Fibroblast of skin of back (primary cell): ENCODE results near the gene PIK3R1. TPM values are rescaled to one million over a fixed set of nuclear protein-coding genes. Genes with fewer than 3 reads are reported as not detected.

Source experiments
- DNase-seq: peaks from one replicate; pipeline ENCODE4 v3.0.0-alpha.2; 2013
- polyA plus RNA-seq, 2 experiments: library from polyadenylated mRNA; unstranded; fragments of 120-200 nt; gene quantifications; one replicate each; pipeline ENCODE4 v1.2.1, GENCODE V29; 2013; ENCODE audit not compliant: insufficient read length in 2 of 2

Gene PIK3R1
- polyA plus RNA-seq (2013, experiment 1 of 2; ENCODE audit: insufficient read length) = 5.7 TPM
- polyA plus RNA-seq (2013, experiment 2 of 2; ENCODE audit: insufficient read length) = 4.9 TPM

- peak; percentile 95 for DNase-seq
Observed at GRCh38 chr5:68215208-68215897, at the start of gene PIK3R1. PIK3R1 (plus strand) TSS chr5:68215756; CDS start chr5:68226676, 10,920 bp downstream.

GRCh38 chr5:68167195-68167651 is 48.3 kb upstream of the PIK3R1 start:
- DNase-seq = no peak

- DNase-seq = no peak
Observed at GRCh38 chr5:68169903-68170302, 45.7 kb upstream of the PIK3R1 start.

GRCh38 chr5:68170826-68171558 is 44.6 kb upstream of the PIK3R1 start:
- DNase-seq = no peak

DNA sequence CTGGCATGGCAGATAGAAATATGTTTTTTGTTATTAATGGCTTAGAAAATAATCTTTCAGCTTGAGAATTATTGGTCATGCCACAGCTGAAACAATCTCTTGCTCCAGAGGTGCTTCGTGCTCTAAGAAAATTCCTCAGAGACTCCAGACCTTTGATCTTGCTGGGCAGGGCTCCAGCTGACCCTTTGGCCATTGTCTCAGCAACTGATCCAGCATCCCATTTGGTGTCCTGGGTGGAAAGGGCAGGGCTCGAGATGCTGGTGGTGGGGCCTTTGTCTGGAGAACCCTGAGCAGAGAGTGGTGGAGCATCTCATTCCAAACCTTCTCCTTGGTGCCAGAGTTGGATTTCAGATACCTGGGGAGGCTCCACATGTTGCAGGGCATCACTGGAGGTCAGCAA is 43.2 kb upstream of the PIK3R1 start:
- DNase-seq = no peak

DNA sequence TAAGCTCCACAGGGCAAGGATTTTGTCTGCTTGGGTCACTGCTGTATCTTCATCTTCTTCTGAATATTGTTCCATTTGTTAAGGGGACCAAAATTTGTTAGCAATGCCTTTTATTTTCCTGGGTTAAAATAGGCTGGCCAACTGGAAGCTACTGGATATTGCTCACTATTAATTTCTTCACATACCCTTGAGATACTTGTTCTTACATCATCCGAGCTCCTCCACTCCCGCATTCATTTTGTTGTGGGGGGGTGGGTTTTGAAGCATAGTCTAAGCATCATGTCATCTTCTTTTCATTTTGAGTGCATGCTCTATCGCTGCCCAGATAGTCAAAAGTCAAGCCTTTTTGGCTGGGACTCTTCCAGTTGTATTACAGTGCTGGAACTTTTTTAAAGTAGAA is 42.5 kb upstream of the PIK3R1 start:
- DNase-seq = no peak

- no peak for DNase-seq
Observed at GRCh38 chr5:68176253-68176652, 39.3 kb upstream of the PIK3R1 start.

DNA sequence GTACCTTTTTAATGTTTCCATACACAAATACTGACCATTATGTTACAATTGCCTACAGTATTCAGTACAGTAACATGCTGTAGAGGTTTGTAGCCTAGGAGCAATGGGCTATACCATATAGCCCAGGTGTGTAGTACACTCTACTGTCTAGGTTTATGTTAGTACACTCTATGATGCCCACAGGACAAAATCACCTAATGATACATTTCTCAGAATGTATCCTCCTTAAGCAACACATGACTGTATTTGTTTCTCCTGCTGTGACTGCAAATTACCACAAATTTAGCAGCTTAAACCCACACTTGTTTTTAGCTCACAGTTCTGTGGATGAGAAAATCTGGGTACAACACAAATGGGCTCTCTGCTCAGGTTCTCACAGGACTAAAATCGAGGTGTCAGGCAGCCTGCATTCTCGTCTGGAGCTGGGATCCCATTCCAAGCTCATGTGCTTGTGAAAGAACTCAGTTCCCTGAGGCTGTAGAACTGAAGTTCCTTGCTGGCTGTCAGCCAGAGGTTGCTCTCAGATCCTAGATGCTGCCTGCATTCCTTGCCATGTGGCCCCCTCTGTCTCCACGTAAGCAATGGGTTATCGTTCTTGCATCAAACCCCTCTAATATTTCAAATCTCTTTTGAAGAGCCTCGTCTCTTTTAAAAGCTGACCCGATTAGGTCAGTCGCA is 38.6 kb upstream of the PIK3R1 start:
- no peak for DNase-seq

GRCh38 chr5:68177676-68178075 is 37.9 kb upstream of the PIK3R1 start:
- no peak for DNase-seq

DNA sequence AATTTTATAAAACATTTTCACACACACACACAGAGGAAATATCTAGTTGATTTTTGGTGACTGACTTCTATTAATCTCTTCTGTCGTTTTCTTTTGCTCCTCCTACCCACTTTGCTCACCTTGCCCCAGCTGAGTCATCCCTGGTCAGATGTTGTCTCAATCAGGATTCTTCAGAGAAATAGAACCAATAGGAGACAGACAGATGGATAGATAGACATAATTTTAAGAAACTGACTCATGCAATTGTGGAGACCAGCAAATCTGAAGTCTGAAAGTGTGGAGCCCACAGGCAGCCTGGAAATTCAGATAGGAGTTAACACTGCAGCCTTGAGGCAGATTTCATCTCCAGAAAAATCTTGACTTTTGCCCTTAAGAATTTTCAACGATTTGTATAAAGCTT is 37.0 kb upstream of the PIK3R1 start:
- DNase-seq = no peak

- no peak for DNase-seq
Observed at GRCh38 chr5:68180121-68181038, 35.2 kb upstream of the PIK3R1 start.

DNA sequence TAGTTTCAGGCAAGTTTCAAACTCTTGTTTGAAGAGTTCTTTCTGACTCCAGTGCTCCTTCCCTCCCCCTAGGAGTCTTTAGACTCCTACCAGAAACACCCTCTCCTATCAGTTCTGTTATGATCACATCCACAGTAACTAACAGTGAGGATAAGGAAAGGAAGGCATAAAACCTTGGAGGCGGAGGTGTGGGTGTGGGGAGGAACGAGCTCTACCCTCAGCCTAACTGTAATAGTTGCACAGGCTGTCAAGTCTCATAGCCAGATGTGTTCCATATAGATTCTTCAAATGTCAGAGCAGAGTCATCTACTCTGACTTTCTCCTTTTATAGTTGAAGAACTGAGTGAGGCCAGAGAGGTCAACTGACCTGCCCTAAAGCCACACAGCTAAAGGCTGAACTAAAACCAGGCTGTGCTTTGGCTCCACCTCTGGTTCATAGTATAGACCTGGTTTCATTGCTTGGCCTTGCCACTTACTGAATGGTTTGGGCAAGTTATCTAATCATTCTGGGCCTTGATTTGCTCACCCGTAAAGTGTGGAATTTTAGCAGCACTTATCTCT is 34.4 kb upstream of the PIK3R1 start:
- no peak for DNase-seq

GRCh38 chr5:68182094-68182493 is 33.5 kb upstream of the PIK3R1 start:
- DNase-seq = no peak

GRCh38 chr5:68182534-68182933 is 33.0 kb upstream of the PIK3R1 start:
- no peak for DNase-seq

DNA sequence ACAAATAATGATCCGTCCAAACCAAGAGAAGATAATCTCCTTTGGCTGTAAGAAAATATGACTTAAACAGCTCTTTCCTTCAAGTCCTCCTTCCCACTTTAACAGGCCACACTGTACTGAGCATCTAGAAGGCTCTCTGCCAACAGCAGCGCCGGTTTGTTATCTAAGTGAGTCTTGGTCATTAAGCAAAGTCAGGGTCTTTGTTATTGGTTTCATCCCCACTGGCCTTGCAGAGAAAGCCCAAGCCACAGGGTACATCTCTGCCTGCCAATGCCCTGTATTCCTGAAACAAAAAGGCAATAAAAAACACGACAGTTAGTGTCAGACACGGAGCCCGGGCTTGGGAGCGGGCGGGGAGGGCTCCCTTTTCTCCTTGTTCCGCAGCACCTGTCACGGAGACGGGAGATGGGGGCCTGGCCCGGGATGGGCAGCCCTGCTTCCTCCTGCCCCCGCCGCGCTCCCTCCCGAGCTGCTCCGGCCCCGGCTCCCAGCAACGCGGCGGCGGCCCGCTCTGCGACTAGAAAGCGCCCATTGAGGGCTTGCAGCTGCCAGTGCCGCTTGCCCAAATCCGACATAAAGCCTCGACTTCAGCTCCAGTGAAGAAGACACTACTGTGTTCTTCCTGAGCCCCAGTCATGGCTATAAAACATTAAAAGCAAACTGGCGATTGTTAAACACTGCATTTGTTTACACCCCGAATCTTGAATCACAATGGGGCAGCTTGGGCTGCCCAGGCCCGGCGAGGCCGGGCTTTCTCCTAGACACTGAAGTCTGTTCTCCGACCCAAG is 28.1 kb upstream of the PIK3R1 start:
- no peak for DNase-seq

- DNase-seq = no peak
Observed at GRCh38 chr5:68189171-68189570, 26.4 kb upstream of the PIK3R1 start.

GRCh38 chr5:68189613-68190012 is 25.9 kb upstream of the PIK3R1 start:
- no peak for DNase-seq

- no peak for DNase-seq
Observed at GRCh38 chr5:68190619-68191018, 24.9 kb upstream of the PIK3R1 start.

DNA sequence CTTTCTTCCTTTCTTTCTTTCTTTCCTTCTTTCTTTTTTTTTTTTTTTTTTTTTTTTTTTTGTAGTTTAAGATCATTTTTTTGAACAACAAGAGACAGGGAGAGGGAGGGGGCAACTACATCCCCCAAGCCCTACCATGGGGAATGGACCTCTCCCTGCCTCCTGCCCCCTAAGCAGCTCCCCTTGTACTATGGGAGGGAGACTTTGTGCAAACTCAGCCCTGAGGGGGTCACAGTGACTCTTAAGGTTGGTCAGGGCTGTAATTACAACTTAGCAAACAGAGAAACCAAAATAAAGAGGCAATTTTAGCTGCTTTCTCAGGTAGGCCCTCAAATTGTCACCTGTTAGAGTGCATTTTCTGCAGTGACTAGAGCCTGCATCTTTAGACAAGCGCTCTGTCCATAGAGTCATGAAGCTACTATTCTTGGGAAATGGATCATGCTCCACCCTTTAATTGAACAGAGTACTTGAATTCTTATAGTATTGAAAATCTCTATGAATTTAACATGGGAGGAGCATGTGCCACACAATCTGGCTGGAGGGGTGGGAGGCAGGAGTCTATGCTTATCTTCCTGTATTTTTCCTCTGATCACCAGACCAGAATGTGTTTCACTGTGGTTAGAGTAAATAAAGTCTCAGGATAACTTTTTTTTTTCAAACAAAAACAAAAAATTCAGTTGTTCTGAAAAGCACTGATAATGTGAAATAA is 24.3 kb upstream of the PIK3R1 start:
- DNase-seq = no peak

DNA sequence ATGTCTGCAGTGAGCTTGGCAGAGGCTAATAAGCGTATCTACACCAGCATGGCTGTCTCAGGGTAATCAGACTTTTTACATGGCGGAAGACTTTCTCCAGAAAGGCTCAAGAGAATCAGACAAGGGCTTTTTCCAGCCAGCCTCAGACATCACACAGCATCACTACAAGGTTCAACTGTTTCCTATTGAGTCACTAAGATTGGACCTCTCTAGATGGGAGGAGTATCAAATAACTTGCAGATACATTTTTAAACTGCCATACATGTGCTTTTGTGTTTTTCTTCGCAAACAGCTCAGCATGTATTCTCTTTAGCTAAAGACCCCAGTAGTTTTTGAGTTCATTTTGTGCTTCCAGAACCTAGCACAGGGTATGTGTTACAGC is 22.9 kb upstream of the PIK3R1 start:
- DNase-seq = no peak
